ENCODE results near the gene CEND1.

The CEND1 gene

DNA sequence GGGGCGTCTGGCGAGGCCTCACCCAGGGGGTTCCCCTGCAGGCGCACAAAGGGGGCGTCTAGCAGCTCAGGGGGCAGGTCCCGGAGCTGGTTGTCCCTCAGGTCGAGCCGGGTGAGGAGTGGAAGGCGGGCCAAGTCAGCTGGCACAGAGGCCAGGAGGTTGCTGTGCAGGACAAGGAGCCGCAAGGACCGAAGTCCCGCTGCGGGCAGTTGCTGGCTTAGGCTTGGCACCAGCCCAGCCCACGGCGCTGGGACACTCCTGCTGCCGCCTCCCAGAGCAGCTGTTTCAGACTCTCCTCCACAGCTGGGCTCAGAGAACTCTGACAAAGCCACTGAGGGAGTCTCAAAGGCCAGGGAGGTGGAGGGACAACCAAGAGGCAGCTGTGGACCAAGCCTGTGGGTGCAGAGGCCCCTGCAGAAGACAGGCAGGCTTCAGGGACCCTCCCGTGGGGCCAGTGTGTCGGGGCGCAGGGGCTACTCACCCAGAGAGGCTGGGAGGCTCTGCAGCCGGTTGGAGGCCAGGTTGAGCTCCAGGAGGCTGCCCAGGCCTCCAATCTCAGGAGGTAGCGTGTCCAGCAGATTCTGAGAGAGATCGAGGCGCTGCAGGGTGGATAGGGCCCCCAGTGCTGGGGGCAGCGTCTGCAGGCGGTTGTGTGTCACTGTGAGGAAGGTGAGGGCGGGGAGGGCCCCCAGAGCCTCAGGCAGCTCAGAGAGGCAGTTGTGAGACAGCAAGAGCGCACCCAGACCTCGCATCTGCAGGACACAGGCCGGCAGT lies 13.0 kb upstream of the CEND1 start:
- TF ChIP-seq, protein P1, sequence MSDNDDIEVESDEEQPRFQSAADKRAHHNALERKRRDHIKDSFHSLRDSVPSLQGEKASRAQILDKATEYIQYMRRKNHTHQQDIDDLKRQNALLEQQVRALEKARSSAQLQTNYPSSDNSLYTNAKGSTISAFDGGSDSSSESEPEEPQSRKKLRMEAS (IDR thresholded peaks at IDR 0.05; ENCODE audit: low read depth, low read length) = no peak
- TF ChIP-seq POLR2A (IDR thresholded peaks at IDR 0.05; ENCODE audit: extremely low read depth, insufficient read length) = no peak
- TF ChIP-seq, protein P2, sequence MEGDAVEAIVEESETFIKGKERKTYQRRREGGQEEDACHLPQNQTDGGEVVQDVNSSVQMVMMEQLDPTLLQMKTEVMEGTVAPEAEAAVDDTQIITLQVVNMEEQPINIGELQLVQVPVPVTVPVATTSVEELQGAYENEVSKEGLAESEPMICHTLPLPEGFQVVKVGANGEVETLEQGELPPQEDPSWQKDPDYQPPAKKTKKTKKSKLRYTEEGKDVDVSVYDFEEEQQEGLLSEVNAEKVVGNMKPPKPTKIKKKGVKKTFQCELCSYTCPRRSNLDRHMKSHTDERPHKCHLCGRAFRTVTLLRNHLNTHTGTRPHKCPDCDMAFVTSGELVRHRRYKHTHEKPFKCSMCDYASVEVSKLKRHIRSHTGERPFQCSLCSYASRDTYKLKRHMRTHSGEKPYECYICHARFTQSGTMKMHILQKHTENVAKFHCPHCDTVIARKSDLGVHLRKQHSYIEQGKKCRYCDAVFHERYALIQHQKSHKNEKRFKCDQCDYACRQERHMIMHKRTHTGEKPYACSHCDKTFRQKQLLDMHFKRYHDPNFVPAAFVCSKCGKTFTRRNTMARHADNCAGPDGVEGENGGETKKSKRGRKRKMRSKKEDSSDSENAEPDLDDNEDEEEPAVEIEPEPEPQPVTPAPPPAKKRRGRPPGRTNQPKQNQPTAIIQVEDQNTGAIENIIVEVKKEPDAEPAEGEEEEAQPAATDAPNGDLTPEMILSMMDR (IDR thresholded peaks at IDR 0.05; ENCODE audit: low read depth, low read length) = no peak
- no peak for TF ChIP-seq MYC (IDR thresholded peaks at IDR 0.05; ENCODE audit: low read depth, low read length)
- H3K4me3 ChIP-seq (ENCODE audit: low read depth, low read length) = no peak overlapping the region

DNA sequence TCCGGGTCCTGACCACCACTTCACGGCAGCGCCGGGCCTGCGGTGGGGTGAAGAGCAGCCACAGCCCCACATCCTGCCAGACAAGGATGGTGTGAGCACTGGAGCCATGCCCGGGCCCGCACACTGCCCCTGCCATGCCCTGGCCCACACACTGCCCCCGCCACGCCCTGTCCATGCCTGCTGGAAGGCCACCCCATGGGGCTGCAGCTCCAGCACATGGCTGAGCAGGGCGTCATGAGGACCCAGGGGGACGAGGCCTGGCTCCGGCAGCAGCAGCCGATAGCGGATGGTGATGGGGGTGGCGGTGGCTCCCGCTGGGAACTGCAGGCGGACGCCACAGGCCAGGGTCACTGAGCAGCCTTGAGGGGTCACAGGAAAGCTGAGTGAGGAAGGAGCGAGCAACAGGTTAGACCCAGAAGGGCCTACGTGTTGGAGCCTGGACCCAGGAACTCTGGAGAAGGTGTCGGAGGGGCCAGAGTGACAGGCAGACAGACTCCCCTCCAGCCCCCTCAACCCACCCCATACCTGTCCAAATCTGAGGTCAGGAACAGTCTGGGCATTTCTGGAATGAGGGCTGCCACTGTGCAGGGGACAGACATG lies 12.2 kb upstream of the CEND1 start:
- TF ChIP-seq, protein P2 (IDR thresholded peaks at IDR 0.05; ENCODE audit: low read depth, low read length) = no peak
- no peak for TF ChIP-seq MYC (IDR thresholded peaks at IDR 0.05; ENCODE audit: low read depth, low read length)
- TF ChIP-seq, protein P1 (IDR thresholded peaks at IDR 0.05; ENCODE audit: low read depth, low read length) = no peak
- no peak for TF ChIP-seq POLR2A (IDR thresholded peaks at IDR 0.05; ENCODE audit: extremely low read depth, insufficient read length)
- no peak for DNase-seq (ENCODE audit: low read depth)
- no peak overlapping the region for H3K4me3 ChIP-seq (ENCODE audit: low read depth, low read length)

More for the DNA sequence above, 13.0 kb upstream of the CEND1 start:
- DNase-seq (ENCODE audit: low read depth) = no peak

DNA sequence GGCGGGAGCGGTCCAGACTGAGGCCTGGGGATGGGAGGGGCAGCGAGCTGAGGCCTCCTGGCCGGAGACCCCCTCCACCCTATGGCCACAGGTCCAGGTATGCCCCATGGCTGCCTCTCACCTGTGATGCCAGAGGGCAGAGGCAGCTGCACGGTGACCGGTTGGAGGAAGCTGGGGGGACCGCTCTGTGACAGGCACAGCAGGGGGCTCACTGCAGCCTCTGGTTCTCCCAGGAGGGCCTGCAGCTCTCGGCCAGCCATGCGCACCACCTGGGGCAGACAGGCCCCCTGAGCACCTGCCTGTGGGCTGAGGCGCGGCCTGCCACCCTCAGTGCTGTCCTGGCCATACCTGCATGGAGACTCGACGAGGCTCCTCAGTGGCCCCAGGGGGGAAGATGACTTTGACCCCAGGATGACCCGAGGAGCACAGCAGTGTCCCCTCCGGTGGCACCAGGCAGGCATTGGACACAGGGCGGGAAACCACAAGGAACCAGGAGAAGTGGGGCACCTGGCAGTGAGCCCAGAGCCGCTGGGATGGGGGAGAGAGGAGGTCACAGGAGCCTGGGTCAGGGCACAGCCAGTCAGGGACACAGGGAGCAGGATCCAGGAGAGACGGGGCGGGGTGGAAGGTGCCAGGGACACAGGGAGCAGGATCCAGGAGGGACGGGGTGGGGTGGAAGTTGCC lies 11.3 kb upstream of the CEND1 start:
- H3K4me3 ChIP-seq (ENCODE audit: low read depth, low read length) = no peak overlapping the region
- TF ChIP-seq MYC (IDR thresholded peaks at IDR 0.05; ENCODE audit: low read depth, low read length) (no peak), POLR2A (IDR thresholded peaks at IDR 0.05; ENCODE audit: extremely low read depth, insufficient read length) (no peak)
- TF ChIP-seq, protein P1 (IDR thresholded peaks at IDR 0.05; ENCODE audit: low read depth, low read length) = no peak
- TF ChIP-seq, protein P2 (IDR thresholded peaks at IDR 0.05; ENCODE audit: low read depth, low read length) = no peak
- DNase-seq (ENCODE audit: low read depth) = no peak

DNA sequence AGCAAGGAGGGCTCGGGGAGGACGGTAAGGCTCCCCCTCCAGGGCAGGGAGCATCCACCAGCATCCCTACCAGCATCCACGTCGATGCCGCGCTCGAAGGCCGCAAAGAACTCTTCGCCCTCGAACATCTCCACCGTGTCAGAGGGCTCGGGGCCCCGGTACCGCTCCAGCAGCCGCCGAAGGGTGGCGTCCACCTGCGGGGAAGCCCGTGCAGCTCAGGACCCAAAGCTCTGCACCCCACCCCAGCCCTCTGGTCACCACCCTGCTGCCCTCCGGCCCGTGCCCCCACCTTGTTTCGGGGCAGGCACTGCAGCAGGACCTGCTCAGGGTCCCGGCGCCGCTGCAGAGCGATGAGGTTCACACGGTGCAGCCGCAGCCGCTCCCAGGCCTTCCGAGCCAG lies 10.6 kb upstream of the CEND1 start:
- no peak overlapping the region for H3K4me3 ChIP-seq (ENCODE audit: low read depth, low read length)
- TF ChIP-seq POLR2A (IDR thresholded peaks at IDR 0.05; ENCODE audit: extremely low read depth, insufficient read length) = no peak
- TF ChIP-seq, protein P1 (IDR thresholded peaks at IDR 0.05; ENCODE audit: low read depth, low read length) = no peak
- no peak for TF ChIP-seq MYC (IDR thresholded peaks at IDR 0.05; ENCODE audit: low read depth, low read length)
- TF ChIP-seq, protein P2 (IDR thresholded peaks at IDR 0.05; ENCODE audit: low read depth, low read length) = no peak
- DNase-seq (ENCODE audit: low read depth) = no peak

DNA sequence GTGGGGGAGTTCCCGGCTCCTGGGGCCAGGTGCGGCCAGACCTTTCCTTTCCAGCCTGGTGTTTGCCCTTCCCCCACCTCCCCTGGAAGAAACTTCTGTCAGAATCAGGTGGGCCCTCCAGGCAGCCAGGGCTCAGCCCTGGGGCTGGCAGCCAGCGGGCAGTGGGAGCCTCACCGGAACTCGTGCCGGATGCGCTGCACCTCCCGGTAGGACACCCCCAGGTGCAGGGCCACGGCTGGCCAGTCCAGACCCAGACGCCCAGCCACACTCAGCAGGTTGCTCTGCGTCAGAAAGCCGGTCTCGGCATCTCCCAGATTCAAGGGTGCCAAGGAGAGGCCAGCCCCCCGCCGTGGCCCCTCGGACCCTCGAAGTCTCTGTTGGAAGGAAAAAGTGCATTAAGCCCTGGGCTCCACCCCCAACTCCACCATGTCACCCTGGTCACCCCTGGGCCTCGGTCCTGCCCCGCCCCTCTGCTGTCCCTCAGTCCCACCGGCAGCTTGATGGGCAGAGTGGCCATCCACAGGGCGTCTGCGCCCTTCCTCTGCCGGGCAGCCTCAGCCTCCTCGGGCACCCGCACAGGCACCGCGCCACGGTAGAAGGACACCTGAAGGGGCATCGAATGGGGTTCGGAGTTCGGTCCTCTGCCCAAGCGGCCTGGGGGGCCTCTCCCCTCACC lies 9.9 kb upstream of the CEND1 start:
- TF ChIP-seq, protein P1 (IDR thresholded peaks at IDR 0.05; ENCODE audit: low read depth, low read length) = no peak
- no peak for TF ChIP-seq POLR2A (IDR thresholded peaks at IDR 0.05; ENCODE audit: extremely low read depth, insufficient read length)
- TF ChIP-seq, protein P2 (IDR thresholded peaks at IDR 0.05; ENCODE audit: low read depth, low read length) = no peak
- no peak for TF ChIP-seq MYC (IDR thresholded peaks at IDR 0.05; ENCODE audit: low read depth, low read length)
- H3K4me3 ChIP-seq (ENCODE audit: low read depth, low read length) = no peak overlapping the region
- DNase-seq (ENCODE audit: low read depth) = no peak
